ENCODE results near the gene JAKMIP3. TPM values are rescaled to one million over a fixed set of nuclear protein-coding genes. Genes with fewer than 3 reads are reported as not detected.
A peak's percentile ranks its signal among the peaks of the same experiment; 100 is the strongest.

JAKMIP3 gene
- total RNA-seq, 1 donor from 2014 or later: 1.3 TPM

DNA sequence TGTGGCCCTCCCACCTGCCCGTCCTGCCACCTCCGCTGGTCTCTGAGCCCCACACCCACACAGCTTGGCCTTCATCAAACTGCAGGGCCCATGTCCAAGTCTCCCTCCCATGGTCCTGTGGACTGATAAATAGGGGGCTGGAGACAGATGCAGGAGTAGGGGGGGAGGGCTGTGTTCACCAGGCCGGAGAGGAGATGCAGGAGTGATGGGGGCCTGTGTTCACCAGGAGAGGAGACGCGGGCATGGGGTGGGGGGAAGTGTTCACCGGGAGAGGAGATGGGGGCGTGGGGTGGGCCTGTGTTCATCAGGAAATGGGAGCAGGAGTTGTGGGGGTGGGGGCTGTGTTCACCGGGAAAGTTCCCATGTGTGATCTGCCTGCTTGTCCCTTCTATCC lies 37.0 kb downstream of the JAKMIP3 start:
- no peaks in the 10 kb centered on the region for H3K36me3 Mint-ChIP-seq (ENCODE audit: low read depth)
- peaks cover 5% of the 10 kb centered on the region for H3K27me3 Mint-ChIP-seq
- no peak for DNase-seq
- intact Hi-C loops (cut with micrococcal nuclease): no loop called here
- no peaks in the 10 kb centered on the region for H3K9me3 Mint-ChIP-seq
- H3K4me3 Mint-ChIP-seq: no peak overlapping the region
- no peaks in the 10 kb centered on the region for H3K4me1 Mint-ChIP-seq
- H3K27ac Mint-ChIP-seq: no peak overlapping the region

DNA sequence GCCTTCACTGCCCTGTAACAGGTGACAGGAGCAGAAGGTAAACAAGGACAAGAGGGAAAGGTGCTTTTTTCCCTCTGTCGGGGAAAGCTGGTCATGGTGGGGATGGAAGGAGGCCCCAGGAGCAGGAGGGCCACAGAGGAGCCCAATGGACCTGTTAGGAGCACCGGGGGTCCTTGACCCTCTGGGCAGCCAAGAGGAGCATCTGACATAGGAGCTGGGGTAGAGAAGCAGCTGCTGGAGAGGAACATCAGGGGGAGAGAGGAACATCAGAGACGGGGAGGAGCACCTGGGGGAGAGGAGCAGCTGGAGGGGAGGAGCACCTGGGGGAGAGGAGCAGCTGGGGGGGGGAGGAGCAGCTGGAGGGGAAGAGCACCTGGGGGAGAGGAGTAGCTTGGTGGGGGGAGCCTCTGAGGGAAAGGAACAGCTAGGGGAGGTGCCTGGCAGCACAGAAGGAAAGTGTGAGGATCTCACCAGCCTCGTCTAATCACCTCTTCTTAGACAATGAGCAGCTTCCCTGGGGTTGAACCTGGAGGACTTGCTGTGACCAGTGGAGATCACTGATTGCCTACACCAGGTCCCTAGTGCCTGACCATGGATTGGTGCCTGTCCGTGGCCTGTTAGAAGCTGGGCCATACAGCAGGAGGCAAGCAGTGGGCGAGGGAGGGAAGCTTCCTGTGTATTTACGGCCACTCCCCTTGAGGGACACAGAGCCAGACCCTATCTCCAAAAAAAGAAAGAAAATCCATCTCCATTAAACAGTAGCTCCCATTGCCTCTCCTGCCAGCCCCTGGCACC lies 37.6 kb downstream of the JAKMIP3 start:
- Mint-ChIP-seq H3K9me3 (no peaks in the 10 kb centered on the region), H3K27me3 (peaks cover 2% of the 10 kb centered on the region), H3K27ac (no peak overlapping the region), H3K4me1 (no peaks in the 10 kb centered on the region), H3K36me3 (ENCODE audit: low read depth) (no peaks in the 10 kb centered on the region), H3K4me3 (no peak overlapping the region)
- peak; percentile 24 for DNase-seq
- intact Hi-C loops (cut with micrococcal nuclease): no loop called here

DNA sequence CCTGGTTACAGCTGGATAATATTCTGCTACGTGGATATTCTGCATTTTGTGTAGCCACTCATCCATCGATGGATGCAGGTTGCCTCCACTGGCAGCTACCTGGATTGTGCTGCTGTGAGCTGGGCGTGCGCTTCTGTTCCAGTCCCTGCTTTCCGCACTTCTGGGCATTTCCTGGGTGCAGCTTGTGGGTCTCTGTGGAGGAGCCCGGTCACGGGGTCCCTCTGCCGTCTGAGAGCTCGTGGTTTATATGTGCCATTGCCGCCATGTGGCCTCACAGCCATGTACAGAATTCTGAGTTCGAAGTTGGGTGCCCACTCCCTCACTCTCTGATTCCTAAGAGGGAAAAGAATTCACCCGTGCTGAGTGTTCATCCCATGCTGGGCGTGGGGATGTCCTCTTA lies 38.3 kb downstream of the JAKMIP3 start:
- no peaks in the 10 kb centered on the region for H3K36me3 Mint-ChIP-seq (ENCODE audit: low read depth)
- peak; percentile 43 for DNase-seq

DNA sequence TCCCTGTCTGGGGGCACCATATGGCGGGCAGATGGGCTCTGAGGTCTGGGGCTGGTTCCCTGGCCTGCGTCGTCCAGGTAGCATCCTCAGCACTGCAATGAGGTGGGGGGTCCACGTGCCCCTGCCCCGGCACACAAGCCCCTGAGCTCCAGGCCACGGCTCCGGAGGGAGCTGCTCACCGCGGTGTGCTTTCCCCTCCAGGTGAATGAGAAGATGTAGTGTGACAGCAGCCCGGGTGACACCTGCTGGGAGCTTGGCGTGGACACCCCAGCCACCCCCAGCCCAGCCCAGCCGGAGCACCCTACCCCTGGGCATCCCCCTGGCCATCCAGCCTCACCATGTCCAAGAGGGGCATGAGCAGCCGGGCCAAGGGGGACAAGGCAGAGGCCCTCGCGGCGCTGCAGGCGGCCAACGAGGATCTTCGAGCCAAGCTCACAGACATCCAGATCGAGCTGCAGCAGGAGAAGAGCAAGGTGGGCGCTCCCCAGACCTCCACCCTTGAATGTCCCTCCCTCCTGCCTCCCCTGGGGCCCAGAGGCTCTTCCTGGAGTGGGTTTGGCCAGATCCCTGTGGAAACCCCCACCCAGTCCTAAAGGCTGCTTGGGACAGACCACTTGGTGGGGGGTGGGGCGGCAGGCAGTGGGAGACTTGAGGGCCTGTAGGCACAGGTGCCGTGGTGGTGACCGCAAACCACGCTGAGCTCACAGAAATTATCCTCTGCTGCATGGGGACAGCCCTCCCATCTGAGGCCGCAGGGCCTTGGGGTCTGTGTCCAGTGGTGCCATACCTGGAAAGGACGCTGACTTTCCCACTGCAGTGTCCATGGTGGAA lies 38.9 kb downstream of the JAKMIP3 start:
- H3K36me3 Mint-ChIP-seq (ENCODE audit: low read depth): no peaks in the 10 kb centered on the region
- H3K4me3 Mint-ChIP-seq: no peak overlapping the region
- peak; percentile 50 for DNase-seq
- no peak overlapping the region for H3K27ac Mint-ChIP-seq
- intact Hi-C loops (cut with micrococcal nuclease): no loop called here
- peaks cover 2% of the 10 kb centered on the region for H3K27me3 Mint-ChIP-seq
- no peaks in the 10 kb centered on the region for H3K4me1 Mint-ChIP-seq
- no peaks in the 10 kb centered on the region for H3K9me3 Mint-ChIP-seq

More for the DNA sequence above, 38.3 kb downstream of the JAKMIP3 start:
- Mint-ChIP-seq H3K4me3 (no peak overlapping the region), H3K27me3 (peaks cover 2% of the 10 kb centered on the region), H3K9me3 (no peaks in the 10 kb centered on the region), H3K27ac (no peak overlapping the region), H3K4me1 (no peaks in the 10 kb centered on the region)
- intact Hi-C loops (cut with micrococcal nuclease): no loop called here

DNA sequence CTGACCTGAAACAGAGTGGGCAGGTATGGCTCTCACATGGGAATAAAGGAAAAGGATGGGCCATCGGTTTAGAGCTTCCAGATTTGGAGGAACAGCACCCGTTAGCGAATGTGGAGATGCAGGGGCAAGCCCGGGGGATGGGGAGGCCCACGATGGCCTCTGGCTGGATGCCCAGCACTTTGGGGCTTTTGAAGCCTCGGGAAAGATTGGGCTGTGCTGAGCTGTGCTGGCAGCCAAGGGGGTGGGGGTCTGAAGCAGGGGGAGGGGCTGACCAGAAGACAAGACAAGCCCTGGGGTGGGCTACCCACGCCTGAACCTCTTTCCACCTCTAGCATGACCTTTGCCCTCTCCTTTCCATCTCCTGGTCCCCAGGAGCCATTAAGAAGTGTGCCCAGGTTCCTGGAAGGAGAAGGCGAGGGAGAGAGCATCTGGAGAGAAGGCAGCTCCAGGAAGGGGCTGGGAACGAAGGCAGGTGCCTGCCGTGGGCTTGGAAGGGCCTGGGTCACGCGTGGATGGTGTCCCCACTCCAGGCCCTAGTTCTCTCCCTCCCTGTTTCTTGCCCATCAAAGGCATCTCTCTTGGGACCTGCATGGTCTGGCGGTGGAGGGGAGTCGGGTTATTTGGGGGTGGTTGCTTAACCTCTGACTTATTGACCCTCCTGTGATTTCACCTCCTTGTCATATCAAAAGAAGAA lies 39.7 kb downstream of the JAKMIP3 start:
- peak; percentile 32 for DNase-seq
- intact Hi-C loops (cut with micrococcal nuclease): no loop called here
- Mint-ChIP-seq H3K27ac (no peak overlapping the region), H3K27me3 (peaks cover 2% of the 10 kb centered on the region), H3K4me1 (no peaks in the 10 kb centered on the region), H3K36me3 (ENCODE audit: low read depth) (no peaks in the 10 kb centered on the region), H3K9me3 (no peaks in the 10 kb centered on the region), H3K4me3 (no peak overlapping the region)

DNA sequence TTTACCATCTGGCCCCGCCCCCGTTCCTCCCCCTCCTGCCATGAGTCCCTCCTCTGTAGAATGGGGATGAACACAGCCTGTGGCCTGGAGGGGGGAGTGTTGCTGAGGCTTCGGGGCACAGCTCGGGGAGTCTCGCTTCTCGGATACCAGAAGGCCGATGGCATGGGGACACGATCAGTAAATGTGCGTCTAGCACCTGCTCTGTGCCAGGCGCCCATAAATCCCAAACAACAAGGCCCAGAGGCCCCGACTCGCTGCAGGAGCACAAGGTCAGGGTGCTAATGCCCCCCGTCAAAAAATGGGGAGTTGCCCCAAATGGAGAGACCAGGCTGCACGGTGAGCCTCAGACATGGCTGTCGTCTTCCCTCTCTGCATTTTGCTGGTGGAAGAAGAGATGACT lies 40.7 kb downstream of the JAKMIP3 start:
- Mint-ChIP-seq H3K36me3 (ENCODE audit: low read depth) (no peaks in the 10 kb centered on the region), H3K9me3 (no peaks in the 10 kb centered on the region), H3K4me3 (no peak overlapping the region), H3K4me1 (no peaks in the 10 kb centered on the region), H3K27me3 (peaks cover 2% of the 10 kb centered on the region), H3K27ac (no peak overlapping the region)
- intact Hi-C loops (cut with micrococcal nuclease): no loop called here
- DNase-seq: no peak

DNA sequence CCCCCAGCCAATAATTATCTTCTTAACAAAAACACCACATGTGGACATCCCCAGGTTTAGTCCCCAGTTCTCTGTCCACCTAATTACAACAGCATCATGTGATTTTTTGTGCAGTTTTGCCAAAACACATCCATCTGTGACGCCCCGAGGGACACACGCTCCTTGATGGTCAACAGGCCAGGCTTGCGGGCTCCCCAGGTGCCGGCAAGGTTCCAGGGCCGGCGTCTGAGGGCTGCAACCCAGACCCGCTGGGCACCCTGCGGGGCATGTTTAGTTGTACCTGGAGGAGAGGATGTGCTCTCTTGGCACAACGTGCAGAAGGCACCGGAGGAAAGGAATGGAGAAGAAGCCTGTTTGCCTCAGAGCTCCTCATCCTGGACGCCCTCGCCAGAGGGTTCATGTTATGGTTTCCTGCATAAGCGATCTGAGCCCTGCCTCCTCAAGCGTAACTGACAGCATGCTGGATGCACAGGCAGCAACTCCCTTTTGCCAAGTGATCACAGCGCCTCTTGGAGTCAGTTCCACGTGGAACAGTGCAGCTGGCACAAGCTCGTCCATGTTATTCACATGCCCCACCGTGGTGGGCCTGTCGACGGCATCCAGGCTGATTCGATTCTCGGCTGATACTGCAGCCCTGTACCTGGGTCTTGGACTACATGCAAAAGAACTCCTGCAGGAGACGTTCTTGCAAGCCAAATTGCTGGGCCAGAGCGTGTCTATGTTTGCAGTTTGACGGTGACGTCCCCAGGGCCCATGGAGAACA lies 41.6 kb downstream of the JAKMIP3 start:
- no peaks in the 10 kb centered on the region for H3K36me3 Mint-ChIP-seq (ENCODE audit: low read depth)
- intact Hi-C loops (cut with micrococcal nuclease): no loop called here
- no peak for DNase-seq

DNA sequence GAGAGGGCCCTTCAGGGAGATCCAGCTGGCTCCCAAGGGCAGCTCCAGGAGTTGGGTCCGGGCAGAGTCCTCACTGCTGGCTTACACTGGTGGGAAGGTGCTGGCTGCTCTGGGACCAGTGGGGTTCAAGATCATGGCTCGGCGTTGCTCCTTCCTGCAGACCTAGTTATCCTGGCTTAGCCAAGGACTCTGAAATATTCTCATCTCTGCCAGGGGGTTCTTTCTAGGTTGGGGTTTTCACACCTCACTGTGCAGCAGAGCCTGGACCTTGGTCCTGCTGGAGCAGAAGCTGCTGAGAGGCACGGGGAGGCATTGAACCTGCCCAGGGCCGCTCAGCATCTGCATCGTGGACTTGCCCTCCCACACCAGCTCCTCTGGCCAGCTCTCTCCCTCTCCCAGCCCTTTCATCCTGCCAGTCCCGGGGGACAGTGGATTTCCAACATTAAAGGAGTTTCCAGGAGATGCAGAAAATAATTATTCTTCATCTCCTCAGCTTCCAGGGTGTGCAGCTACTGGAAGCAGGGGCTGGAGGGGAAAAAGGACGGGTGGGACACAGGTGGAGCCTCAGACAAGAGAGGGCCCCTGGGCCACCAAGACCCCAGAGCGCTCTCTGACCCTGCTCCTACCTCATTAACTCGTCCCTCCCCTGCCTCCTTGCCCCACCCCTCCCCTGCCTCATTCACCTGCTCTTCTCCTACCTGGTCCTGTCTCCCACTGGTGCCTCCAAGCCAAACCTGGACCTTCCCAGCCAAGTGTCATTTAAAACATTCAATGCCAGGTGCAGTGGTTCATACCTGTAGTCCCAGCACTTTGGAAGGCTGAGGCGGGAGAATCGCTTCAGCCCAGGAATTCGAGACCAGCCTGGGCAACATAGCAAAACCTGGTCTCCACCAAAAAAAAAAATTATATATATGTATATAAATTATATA lies 42.5 kb downstream of the JAKMIP3 start:
- Mint-ChIP-seq H3K4me1 (no peaks in the 10 kb centered on the region), H3K27me3 (no peaks in the 10 kb centered on the region), H3K36me3 (ENCODE audit: low read depth) (no peaks in the 10 kb centered on the region), H3K9me3 (no peaks in the 10 kb centered on the region), H3K4me3 (no peak overlapping the region), H3K27ac (no peak overlapping the region)
- DNase-seq: no peak
- intact Hi-C loops (cut with micrococcal nuclease): no loop called here

More for the DNA sequence above, 41.6 kb downstream of the JAKMIP3 start:
- H3K4me1 Mint-ChIP-seq: no peaks in the 10 kb centered on the region
- H3K27me3 Mint-ChIP-seq: no peaks in the 10 kb centered on the region
- H3K4me3 Mint-ChIP-seq: no peak overlapping the region
- no peak overlapping the region for H3K27ac Mint-ChIP-seq
- H3K9me3 Mint-ChIP-seq: no peaks in the 10 kb centered on the region

DNA sequence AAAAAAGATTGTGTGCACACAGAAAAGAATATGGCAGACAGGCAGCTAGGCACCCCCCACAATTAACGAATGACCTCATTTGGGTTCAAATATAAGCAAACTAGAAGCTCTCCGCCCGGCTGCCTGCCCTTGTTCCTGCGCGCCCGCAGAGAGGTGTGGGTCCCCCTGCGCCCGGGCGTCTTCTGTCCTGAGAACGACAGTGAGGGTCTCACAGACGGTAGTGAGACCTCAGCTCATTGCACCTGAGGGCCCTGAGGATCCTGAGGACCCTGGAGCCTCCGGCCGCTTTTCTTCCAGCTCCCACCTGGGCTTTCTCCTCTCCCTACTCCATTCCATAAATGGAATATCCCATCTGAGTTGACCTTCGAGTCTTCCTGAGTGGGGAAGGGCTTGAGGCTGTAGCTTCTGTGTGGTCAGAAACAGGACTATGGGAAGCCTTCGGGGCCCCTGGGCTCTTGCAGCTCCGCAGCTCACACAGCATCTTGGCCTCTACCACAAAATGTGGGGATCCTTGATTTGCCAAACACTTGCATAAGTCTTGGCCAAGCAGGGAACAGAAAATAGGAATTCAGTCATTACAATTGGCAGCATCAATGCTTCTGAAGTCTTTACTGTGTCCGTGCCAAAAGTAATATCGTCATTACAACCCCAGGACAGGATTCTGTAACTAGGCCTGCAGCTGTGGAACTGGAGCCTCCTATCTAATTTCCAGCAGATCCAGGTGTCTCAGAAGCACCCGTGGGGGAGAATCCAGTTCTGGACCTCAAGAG lies 43.8 kb downstream of the JAKMIP3 start:
- H3K4me3 Mint-ChIP-seq: no peak overlapping the region
- H3K36me3 Mint-ChIP-seq (ENCODE audit: low read depth): no peaks in the 10 kb centered on the region
- intact Hi-C loops (cut with micrococcal nuclease): no loop called here
- H3K27ac Mint-ChIP-seq: no peak overlapping the region
- H3K27me3 Mint-ChIP-seq: no peaks in the 10 kb centered on the region
- H3K9me3 Mint-ChIP-seq: no peaks in the 10 kb centered on the region
- no peaks in the 10 kb centered on the region for H3K4me1 Mint-ChIP-seq
- DNase-seq: no peak

DNA sequence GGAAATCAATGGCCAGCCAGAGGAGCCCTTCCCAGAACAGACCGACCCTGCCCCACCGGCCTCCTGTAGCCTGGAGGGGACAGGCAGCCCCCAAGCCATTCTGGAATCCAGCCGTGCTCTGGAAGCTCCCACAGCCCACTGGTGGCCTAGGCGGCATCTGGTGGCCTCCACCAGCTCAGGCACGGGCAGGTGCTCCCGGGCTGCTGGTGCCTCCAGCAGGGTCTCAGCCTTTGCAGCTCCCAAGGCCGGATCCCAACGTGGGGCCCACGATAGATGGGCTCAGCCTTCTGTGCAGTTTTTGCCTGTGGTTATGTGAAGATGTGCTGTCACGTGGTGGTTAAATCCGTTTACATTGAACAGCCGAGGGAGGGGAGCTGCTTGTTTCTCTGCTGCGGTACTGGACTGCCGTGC lies 44.4 kb downstream of the JAKMIP3 start:
- no peak overlapping the region for H3K27ac Mint-ChIP-seq
- no peak overlapping the region for H3K4me3 Mint-ChIP-seq
- no peak for DNase-seq
- no peaks in the 10 kb centered on the region for H3K27me3 Mint-ChIP-seq
- intact Hi-C loops (cut with micrococcal nuclease): no loop called here
- H3K4me1 Mint-ChIP-seq: no peaks in the 10 kb centered on the region
- H3K36me3 Mint-ChIP-seq (ENCODE audit: low read depth): no peaks in the 10 kb centered on the region
- no peaks in the 10 kb centered on the region for H3K9me3 Mint-ChIP-seq

DNA sequence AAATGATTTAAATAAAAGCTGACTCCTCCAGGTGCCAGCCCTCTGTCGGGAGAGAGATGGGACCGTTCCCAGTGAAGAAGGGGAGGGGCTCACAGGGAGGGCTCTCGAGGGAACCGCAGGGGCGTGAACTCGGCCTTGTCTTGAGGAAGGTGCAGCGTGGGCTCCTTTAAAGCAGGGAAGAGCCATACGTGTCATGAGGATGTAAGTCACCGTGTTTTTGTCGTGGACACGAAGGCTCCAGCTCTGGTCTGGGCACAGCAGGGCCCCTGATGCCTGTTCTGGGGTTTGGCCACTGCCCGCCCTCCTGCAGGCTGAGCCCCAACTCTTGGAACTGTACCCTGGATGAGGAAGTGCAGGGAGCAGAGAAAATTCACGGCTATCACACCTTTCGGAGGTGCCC lies 45.0 kb downstream of the JAKMIP3 start:
- H3K4me1 Mint-ChIP-seq: no peaks in the 10 kb centered on the region
- no peak for DNase-seq
- H3K36me3 Mint-ChIP-seq (ENCODE audit: low read depth): no peaks in the 10 kb centered on the region
- no peak overlapping the region for H3K27ac Mint-ChIP-seq
- intact Hi-C loops (cut with micrococcal nuclease): no loop called here
- no peaks in the 10 kb centered on the region for H3K9me3 Mint-ChIP-seq
- no peaks in the 10 kb centered on the region for H3K27me3 Mint-ChIP-seq
- no peak overlapping the region for H3K4me3 Mint-ChIP-seq

DNA sequence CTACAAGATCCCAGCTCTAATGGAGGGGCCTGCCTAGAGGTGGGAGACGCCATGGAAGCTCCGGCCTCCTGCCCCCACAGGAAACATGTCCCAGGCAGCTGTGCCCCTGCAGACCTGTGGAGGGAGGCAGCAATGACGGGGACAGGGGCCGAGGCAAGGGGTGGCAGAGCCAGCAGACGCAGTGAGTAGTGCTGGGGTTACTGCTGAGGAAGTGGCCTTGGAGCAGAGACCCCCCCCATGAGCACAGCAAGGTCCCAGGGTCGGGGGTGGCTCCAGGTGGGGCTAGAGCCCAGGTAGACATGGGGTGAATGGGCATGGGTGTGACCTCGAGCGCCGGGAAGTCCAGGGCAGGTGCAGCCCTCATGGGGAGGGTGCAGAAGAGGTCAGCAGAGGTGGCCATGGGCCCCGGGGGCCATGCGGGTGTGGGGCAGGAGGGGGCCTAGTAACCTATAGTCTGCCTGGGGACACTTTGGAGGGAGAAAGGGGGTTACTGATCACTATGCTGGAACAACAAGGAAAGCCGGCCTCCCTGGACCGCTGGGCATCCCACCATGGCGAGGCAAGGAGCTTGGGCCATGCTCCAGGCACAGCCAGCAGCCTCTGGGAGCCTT lies 45.5 kb downstream of the JAKMIP3 start:
- Mint-ChIP-seq H3K9me3 (no peaks in the 10 kb centered on the region), H3K4me3 (no peak overlapping the region), H3K36me3 (ENCODE audit: low read depth) (no peaks in the 10 kb centered on the region), H3K27ac (no peak overlapping the region), H3K27me3 (no peaks in the 10 kb centered on the region), H3K4me1 (no peaks in the 10 kb centered on the region)
- intact Hi-C loops (cut with micrococcal nuclease): no loop called here
- no peak for DNase-seq

Data from activated CD4-positive, alpha-beta T cell treated with anti-CD3 and anti-CD28 coated beads, Interleukin-2, amount 10 ng/mL, durations not matched to agents 24 days and 14 days (primary cell).